Activated CD4-positive, alpha-beta T cell treated with anti-CD3 and anti-CD28 coated beads, Interleukin-2, Interleukin-4, amounts not matched to agents 100 ng/mL and 50 ng/mL, durations not matched to agents 16 hours and 8 hours (primary cell): Measurements from ENCODE around the gene CPNE9.

Experiments used
- DNase-seq: peaks from one replicate; pipeline ENCODE4 v3.0.0-alpha.2; 2020; ENCODE audit warnings: low spot score

CPNE9 gene

DNA sequence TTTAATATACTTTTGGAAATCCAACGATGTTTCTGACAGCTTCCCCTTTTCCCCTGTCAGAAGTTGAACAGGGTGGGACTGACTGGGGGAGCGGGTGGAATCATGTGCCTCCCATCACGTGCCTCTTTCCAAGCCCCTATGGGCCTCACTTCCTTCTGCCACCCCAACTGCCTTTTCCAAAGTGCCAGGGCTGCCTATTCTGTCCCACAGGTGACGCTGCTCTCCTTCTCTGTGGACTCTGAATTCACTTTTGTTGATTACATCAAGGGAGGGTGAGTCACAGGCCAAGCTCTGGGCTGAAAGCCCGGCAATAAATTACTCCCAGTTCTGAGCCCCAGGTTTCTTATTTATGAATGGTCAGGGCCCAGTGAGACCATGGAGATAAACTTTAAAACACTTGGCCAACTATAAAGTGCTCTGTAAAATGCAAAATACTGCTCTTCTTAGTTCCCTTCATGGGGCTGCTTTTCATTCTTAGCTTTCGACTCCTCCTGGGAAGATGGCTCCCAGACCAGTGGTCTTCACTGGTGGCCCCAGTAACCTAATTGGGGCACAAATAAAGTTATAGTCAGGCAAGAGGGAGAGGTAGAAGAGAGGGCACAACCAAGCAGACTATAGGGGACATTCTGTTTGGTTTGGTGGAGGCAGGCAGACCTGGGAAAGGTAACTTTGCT, 12.3 kb downstream of the CPNE9 start:
- DNase-seq: peak; percentile 26

DNA sequence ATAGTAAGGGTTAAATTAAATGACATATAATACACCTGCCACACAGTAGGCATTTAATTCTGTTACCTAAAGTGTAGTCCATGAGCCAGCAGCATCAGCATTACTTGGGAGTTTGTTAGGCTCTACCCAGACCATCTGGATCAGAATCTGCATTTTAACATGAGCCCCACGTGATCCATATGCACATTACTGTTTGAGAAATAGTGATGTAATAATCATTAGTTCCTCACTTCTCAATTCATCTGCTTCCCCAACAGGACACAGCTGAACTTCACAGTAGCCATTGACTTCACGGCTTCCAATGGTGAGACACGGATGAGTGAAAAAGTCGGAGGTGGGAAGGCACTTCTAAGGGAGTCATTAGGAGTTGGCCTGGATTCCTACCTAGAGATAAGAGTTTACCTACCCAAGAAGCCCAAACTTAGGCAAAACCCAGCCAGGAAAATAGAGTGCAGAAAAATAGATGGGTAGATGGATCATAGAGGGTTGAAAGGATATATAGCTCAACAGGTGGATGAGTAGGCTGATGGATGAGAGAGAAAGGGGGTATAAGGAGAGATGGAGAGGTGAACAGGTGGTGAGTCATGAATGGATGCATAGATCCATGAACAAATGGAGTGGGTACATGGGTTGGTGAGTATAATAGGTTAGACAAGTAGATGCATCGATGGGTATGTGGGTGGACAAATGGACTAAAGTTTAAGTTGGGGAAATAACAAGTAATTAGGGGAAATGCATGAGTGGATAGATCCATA, 13.3 kb downstream of the CPNE9 start:
- no peak for DNase-seq

DNA sequence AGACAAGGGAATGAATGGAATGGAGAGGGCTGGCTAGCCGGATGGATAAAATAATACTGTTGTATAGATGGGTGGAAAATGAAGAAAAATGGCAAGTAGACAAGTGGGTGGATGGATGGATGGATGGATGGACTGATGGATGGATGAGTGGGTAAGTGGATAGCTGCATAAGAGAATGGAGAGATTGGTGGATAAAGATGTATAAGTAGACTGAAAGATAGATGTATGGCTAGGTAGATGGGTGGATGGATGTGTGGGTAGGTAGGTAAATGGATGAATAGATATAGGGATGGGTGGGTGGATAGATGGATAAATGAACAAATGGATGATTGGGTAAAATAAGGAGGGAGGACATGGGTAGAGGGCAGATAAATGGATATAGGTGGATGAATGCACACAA, 13.9 kb downstream of the CPNE9 start:
- no peak for DNase-seq

DNA sequence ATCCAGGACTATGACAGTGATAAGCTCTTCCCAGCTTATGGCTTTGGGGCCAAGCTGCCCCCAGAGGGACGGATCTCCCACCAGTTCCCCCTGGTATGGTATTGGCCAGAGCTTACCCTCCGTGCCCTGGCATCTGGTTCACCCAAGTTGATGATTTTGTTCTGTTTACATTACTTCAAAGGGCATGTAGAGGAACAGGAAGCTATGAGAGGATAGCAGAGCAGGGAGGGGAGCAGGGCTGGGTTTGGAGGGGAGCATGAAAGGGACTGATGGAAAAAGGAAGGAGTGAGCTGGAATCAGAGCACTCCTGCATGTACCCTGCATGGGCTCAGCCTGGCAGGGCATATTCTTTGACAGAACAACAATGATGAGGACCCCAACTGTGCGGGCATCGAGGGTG, 14.5 kb downstream of the CPNE9 start:
- DNase-seq: no peak

DNA sequence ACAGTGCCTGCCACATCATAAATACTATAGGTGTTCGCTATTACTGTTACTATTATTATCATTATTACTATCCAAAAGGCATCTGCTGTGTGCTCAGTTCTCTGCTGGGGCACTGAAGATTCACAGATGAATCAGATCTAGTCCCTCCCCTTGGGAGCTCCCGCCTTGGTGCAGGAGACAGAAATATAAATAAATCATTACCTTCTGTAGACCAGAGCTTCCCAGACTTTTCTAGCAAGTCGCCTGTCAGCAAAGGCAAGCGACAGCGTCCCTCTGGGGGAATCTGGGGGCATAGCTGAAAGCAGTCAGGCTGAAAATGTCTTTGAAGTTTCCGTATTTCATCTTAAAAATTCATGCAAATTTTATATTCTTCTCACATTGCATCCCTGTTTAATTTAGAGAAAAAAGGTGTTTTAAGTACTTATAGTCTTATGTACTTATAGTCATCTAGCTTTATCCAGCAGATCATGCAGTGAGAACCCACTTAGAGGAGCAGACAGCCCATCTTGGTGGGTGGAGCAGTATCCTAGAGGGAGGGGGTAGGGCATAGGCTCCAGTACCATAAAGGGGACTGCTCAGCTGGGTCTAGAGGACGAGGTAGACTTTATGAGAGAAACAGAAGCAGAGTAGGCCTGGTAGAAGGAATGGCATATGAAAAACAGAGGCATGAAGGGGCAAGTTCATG, 17.5 kb downstream of the CPNE9 start:
- no peak for DNase-seq

DNA sequence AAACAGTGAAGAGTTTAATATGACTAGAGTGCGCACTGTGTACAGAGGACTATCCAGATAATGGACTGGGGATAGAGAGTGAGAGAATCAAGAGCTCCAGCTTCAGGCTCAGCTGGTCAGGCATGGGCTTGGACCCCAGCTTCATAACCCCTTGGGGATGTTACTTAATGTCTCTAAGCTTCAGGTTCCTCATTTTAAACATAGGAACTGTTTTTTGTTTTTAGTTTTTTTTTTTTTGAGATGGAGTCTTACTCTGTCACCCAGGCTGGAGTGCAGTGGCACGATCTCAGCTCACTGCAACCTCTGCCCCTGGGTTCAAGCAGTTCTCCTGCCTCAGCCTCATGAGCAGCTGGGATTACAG, 18.0 kb downstream of the CPNE9 start:
- DNase-seq: no peak

DNA sequence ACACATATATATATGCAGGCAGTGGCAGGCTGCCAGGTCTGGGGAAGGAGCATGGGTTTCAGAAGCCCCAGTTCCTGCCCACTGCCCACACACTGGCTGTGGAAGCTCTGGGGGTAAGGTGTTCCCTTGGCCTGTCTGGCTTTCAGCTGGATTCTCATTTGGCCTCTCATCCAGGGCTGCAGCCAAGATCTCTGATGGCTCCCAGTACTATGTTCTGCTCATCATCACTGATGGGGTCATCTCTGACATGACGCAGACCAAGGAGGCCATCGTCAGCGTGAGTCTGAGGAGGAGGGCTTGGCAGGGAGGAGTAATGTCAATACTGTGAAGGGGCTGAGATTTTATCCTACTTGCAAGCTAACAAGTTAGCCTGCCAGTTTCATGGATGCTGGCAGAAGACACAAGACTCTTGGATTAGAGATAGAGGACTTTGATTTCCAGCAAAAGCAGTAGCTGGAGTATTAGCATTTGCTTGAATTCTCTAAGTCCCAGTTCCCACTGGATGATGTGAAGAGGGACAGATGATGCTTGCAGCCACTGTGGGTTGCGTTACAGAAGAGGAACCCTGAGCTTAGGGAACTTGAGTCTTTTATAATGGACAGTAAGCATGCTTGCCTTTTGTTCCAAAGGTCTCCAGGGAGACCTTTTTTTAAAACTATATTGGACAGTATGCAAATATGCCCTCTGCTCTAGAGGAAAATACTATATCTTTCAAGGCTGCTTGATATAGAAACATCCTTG, 22.3 kb downstream of the CPNE9 start:
- no peak for DNase-seq

DNA sequence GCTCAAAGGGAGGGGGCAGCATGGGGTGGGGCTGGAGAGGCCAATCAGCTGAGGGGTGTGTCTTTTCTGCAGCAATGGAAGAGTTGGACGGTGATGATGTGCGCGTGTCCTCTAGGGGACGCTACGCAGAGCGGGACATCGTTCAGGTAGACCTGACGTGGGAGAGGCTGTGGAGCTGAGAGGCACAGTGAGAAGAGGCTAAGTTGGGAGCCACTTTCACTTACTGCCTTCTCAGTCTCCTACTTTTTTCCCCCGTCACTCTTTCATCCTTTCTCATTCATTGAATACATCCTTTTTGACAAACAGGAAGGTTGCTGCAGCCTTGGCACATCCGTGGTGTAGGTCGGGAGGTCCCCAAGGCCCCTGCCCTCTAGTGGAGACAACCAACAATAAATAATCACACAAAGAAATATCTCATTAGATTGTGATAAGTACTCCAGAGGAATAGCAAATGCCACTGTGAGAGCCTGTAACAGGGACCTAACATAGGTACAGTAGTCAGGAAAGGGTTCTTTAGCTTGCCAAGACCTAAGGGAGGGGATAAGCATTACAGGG, 23.5 kb downstream of the CPNE9 start:
- peak; percentile 53 for DNase-seq

DNA sequence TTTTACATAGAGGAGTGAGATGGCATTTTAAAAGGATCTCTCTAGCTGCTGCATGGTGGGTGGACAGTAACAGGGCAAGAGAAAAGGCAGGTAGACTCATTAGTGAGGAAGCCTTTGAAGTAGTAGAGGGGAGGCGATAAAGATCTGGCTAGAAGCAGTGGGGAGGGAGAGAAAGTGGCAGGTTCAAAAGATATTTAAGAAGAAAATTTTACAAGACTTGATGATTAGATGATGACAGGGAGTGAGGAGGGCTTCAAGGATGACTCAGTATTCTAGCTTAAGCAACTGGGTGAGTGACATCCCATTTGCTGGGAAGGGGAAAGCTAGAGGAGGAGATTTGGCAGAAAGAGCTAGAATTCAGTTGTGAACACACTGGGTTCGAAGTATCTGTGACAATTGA, 24.1 kb downstream of the CPNE9 start:
- DNase-seq: no peak

DNA sequence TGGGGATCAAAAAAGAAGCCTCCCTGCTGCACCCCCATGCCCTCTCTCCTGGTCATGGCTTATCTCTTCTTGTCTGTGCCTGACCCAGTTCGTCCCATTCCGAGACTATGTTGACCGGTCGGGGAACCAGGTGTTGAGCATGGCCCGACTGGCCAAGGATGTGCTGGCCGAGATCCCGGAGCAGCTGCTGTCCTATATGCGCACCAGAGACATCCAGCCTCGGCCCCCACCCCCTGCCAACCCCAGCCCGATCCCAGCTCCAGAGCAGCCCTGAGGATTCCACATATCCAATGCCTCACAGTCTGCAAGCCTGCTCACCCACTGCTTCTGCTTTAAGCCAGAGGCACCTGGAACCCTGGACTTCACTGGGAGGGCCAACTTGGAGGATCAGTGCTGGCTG, 25.8 kb downstream of the CPNE9 start:
- no peak for DNase-seq

DNA sequence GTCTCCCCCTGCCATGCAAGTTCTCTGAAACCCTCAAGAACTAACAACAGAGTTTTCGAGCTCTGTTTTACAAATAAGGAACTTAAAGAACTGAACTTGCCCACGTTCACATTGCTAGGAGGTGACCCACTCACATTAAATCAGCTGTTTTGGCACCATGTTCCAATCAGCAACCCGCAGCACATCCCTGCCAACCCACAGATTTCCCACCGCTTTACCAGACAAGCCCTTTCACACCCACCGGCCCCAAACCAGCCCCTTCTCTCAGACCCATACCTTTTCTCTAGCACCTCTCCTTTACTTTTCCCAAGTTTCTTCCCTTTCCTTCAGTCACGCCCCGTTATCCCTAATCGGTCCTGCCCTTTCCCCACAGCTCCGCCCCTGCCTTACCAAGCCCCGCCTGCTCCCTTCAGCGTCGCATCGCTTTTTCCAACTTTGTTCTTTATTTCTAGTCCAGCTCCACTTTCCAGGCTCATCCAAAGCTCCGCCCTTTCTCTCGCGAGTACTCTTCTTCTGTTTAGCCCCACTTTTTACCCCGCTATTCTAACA, 27.1 kb downstream of the CPNE9 start:
- DNase-seq: no peak

DNA sequence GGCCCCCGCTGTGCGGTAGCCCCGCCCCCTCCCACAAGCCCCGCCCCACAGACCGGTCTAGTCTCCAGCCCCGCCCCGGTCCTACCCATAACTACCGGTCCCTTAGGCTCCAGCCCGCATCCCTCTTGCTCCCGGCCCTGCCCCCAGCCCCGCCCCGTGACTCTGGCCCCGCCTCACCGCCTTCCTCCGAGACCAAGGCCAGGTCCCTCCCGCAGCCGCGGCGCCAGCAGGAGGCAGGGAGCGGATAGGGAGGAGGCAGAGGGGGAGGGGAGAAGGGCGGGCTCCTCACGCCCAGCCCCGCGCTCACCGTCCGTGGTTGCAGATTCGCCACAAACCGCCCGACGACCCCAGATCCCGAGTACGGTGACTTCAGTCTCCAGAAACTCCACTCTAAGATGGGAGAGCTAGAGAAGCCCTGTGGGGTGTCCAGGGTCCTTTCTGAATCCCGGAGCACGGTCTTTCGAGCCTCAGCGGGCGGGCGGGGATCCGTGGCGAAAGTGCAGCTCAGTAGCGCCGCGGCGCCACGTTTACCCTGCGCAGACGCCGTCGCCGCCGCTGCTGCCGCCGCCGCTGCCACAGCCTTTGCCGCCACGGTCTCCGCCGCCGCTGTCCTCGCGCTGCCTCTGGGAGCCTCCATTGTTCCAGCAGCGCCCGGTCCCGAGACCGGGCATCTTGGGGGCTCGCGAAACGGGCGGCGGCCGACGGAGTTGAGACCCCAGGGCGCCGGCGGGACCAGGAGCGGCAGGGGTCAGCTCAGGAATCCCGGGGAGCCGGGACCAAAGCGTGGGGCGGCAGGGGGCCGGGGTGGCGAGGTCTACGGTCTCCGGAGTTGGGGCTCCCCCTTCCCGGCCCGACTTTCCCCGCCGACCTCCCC, 27.8 kb downstream of the CPNE9 start, which contains the start of gene BRPF1:
TSS of gene BRPF1 (plus strand) at position 530 of the 874 bp plus-strand sequence. CDS start 2,406 bp downstream, outside the sequence.
- DNase-seq: peak; percentile 100

DNA sequence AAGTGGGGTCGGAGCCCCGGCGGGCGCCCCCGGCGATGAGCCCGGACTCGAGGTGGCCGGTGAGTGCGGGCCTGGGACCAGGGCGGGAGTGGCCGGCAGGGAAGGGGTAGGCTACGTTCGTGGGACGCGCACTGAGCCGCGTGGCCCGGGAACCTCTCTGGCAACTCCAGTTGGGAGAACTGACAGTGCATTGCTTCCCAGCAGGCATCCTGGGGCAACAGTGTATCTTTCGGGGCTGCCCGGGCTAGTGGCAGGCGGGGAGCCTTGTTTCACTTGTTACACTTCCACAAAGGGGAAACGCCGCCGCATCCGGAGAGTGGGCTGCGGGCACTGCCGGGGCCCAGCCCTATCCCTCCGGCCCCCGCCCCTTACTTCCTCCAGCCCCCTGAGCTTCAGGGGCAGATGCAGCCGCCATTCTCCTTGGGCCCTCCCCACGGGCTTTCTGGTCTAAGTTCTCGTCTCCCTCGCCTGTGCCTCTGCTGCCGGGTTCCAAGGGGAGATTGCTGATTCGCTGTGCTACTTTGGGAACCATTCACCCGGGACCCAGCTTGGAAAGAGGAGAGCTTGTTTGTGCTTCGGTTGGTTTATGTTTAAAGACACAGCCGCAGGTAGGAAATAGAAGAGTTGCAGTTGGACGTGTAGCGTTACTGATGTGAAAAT, 28.6 kb downstream of the CPNE9 start:
- DNase-seq: no peak

DNA sequence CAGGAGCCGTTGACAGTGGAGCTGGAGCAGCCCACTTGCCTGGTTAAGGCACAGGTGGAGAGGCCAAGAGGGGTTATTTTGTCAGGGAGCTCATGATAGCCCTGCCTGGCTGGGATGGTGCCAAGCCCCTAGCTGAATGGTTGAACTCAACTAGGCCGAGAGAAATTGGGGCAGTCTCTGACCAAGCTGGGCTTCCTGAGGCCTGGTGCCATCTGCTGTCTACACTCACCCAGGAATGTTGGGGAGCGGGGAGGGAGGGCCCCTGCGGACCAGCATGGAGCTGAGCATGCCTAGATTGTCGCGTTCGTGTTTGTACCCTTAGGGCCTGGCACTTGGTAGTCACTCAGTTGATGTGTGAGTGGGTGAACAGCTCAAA, 29.1 kb downstream of the CPNE9 start:
- no peak for DNase-seq

DNA sequence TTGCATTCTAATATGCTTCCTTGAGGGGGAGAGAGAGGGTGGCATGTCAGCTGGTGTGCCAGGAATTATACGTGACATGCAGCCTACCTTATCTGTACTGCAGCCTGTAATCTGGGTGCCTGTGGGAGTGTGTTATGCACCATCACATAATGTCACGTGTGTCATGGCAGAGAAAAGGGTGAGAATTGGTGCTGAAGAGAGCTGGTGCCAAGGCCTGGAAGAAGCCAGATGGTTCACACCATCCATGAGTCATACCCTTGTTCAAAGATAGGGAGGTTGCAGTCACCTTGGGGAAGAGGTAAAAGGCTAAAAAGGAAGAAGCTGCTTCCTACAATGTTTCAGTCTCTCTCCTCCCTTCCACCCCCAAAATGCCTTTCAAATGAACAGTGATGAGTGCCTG, 33.2 kb downstream of the CPNE9 start:
- no peak for DNase-seq

DNA sequence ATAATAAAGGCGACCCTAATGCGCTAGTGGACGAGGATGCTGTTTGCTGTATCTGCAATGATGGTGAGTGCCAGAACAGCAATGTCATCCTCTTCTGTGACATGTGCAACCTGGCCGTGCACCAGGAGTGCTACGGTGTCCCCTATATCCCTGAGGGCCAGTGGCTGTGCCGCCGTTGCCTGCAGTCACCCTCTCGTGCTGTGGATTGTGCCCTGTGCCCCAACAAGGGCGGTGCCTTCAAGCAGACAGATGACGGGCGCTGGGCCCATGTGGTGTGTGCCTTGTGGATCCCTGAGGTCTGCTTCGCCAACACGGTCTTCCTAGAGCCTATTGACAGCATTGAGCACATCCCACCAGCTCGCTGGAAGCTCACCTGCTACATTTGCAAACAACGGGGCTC, 35.5 kb downstream of the CPNE9 start:
- DNase-seq: no peak

DNA sequence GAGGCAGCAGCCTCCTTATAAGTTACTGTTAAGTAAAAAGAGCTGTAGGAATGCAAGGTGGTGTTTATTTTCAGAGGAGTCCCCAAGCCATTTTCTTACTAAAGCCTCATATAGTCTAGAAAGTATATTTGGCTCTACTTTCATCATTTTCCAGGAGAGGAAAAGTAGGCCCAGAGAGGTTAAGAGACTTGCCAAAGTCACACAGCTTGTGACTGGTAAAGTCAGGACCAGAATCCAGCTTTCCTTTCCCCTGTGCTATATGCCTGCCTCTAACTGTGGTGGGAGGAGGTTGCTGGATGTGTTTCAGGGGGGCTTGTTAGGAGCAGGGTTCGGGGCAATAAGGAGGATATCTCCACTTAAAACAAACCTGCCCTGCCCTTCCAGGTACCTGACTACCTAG, 38.9 kb downstream of the CPNE9 start:
- DNase-seq: no peak

DNA sequence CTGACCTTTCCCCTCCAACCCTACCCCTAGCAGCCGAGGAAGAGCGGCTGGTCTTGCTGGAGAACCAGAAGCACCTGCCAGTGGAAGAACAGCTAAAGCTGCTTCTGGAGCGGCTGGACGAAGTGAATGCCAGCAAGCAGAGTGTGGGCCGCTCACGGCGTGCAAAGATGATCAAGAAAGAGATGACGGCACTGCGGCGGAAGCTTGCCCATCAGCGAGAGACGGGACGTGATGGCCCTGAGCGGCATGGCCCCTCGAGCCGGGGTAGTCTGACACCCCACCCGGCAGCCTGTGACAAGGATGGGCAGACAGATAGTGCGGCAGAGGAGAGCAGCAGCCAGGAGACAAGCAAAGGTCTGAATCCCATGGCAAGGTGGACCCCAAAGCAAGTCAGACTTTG, 39.9 kb downstream of the CPNE9 start:
- no peak for DNase-seq

DNA sequence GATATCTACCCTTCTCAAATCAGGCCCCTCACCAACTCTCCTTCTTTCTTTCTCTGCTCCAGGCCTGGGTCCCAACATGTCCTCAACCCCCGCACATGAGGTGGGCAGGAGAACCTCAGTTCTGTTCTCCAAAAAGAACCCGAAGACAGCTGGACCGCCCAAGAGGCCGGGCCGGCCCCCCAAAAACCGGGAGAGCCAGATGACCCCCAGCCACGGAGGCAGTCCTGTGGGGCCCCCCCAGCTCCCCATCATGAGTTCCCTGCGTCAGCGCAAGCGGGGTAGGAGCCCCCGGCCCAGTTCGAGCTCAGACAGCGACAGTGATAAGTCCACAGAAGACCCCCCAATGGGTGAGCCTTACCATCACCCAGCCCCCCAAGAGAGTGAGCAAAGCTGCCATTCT, 40.5 kb downstream of the CPNE9 start:
- DNase-seq: no peak

DNA sequence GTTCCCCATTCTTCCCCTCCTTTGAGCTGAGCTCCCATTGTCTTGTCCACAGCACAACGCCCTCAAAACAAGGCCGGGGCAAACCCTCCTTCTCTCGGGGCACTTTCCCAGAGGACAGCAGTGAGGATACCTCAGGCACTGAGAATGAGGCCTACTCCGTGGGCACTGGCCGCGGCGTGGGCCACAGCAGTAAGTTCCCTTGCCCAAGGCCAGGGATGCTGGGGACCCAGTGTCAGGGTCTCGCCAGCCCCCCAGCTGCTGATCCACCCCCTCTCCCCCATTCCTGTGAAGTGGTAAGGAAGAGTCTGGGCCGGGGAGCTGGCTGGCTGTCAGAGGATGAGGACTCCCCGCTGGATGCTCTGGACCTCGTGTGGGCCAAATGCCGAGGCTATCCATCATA, 41.9 kb downstream of the CPNE9 start:
- no peak for DNase-seq
